Mucosa of stomach (tissue), 1 donor: ENCODE measurements around the gene KDM4B.
"Not testable (repeated sequence)": the region's sequence is repeated elsewhere in the genome, so short reads cannot be mapped to it uniquely, and the experiment has no call there.

Experiments
- H3K27me3 ChIP-seq: one replicate; pipeline ENCODE4 v1.7.0; 2013; ENCODE audit warnings: mild to moderate bottlenecking, low read length; ENCODE audit not compliant: control insufficient read depth, insufficient read depth
- H3K36me3 ChIP-seq: one replicate; pipeline ENCODE4 v1.7.0; 2013; ENCODE audit warnings: low read length; ENCODE audit not compliant: control insufficient read depth, insufficient read depth
- H3K4me1 ChIP-seq: one replicate; pipeline ENCODE4 v1.7.0; 2013; ENCODE audit warnings: mild to moderate bottlenecking, low read length; ENCODE audit not compliant: control insufficient read depth, insufficient read depth
- H3K4me3 ChIP-seq: one replicate; pipeline ENCODE4 v1.7.0; 2013; ENCODE audit warnings: low read length
- H3K9ac ChIP-seq: one replicate; pipeline ENCODE4 v1.7.0; 2013; ENCODE audit warnings: mild to moderate bottlenecking, low read length, moderate library complexity
- H3K9me3 ChIP-seq: one replicate; pipeline ENCODE4 v1.7.0; 2013; ENCODE audit warnings: mild to moderate bottlenecking, low read length, moderate library complexity; ENCODE audit not compliant: control insufficient read depth
- donor health status: Pancreatic carcinoma.

KDM4B gene

GRCh38 chr19:4950650-4951049 is 18.3 kb upstream of the KDM4B start:
- H3K9ac ChIP-seq, H3K4me3 ChIP-seq, H3K9me3 ChIP-seq, H3K36me3 ChIP-seq, H3K27me3 ChIP-seq, H3K4me1 ChIP-seq: not testable (repeated sequence)

- H3K4me1 ChIP-seq, result no peaks in the 10 kb centered on the region
- no peaks in the 10 kb centered on the region for H3K27me3 ChIP-seq
- H3K9ac ChIP-seq, result no peak overlapping the region
- no peak overlapping the region for H3K4me3 ChIP-seq
- no peaks in the 10 kb centered on the region for H3K36me3 ChIP-seq
- H3K9me3 ChIP-seq, result no peaks in the 10 kb centered on the region
Observed at GRCh38 chr19:4951656-4952055, 17.3 kb upstream of the KDM4B start.

GRCh38 chr19:4952945-4953344 is 16.0 kb upstream of the KDM4B start:
- Histone ChIP-seq H3K4me3 (no peak overlapping the region), H3K27me3 (no peaks in the 10 kb centered on the region), H3K9ac (no peak overlapping the region), H3K36me3 (no peaks in the 10 kb centered on the region), H3K9me3 (no peaks in the 10 kb centered on the region), H3K4me1 (no peaks in the 10 kb centered on the region)

GRCh38 chr19:4954320-4955149 is 14.4 kb upstream of the KDM4B start:
- not testable (repeated sequence) for H3K9ac ChIP-seq, H3K4me3 ChIP-seq, H3K36me3 ChIP-seq, H3K4me1 ChIP-seq, H3K9me3 ChIP-seq, H3K27me3 ChIP-seq

GRCh38 chr19:4955274-4955673 is 13.6 kb upstream of the KDM4B start:
- no peak overlapping the region for H3K9ac ChIP-seq
- no peaks in the 10 kb centered on the region for H3K27me3 ChIP-seq
- no peaks in the 10 kb centered on the region for H3K4me1 ChIP-seq
- no peak overlapping the region for H3K4me3 ChIP-seq
- no peaks in the 10 kb centered on the region for H3K9me3 ChIP-seq
- no peaks in the 10 kb centered on the region for H3K36me3 ChIP-seq

- H3K36me3 ChIP-seq, result no peaks in the 10 kb centered on the region
- H3K9me3 ChIP-seq, result no peaks in the 10 kb centered on the region
- H3K9ac ChIP-seq, result no peak overlapping the region
- H3K27me3 ChIP-seq, result no peaks in the 10 kb centered on the region
- H3K4me1 ChIP-seq, result no peaks in the 10 kb centered on the region
- H3K4me3 ChIP-seq, result no peak overlapping the region
Observed at GRCh38 chr19:4957981-4958380, 10.9 kb upstream of the KDM4B start.

- no peaks in the 10 kb centered on the region for H3K27me3 ChIP-seq
- H3K36me3 ChIP-seq, result no peaks in the 10 kb centered on the region
- no peak overlapping the region for H3K4me3 ChIP-seq
- H3K9ac ChIP-seq, result no peak overlapping the region
- no peaks in the 10 kb centered on the region for H3K4me1 ChIP-seq
- H3K9me3 ChIP-seq, result no peaks in the 10 kb centered on the region
Observed at GRCh38 chr19:4962085-4962619, 6.8 kb upstream of the KDM4B start.

GRCh38 chr19:4965061-4965460 is 3.9 kb upstream of the KDM4B start:
- H3K27me3 ChIP-seq, result no peaks in the 10 kb centered on the region
- H3K4me1 ChIP-seq, result peaks cover 7% of the 10 kb centered on the region
- no peaks in the 10 kb centered on the region for H3K9me3 ChIP-seq
- no peak overlapping the region for H3K9ac ChIP-seq
- H3K36me3 ChIP-seq, result no peaks in the 10 kb centered on the region
- H3K4me3 ChIP-seq, result no peak overlapping the region

- Histone ChIP-seq H3K9ac (no peak overlapping the region), H3K4me1 (peaks cover 22% of the 10 kb centered on the region), H3K27me3 (no peaks in the 10 kb centered on the region), H3K9me3 (no peaks in the 10 kb centered on the region), H3K4me3 (no peak overlapping the region), H3K36me3 (no peaks in the 10 kb centered on the region)
Observed at GRCh38 chr19:4966591-4966990, 2.3 kb upstream of the KDM4B start.

- Histone ChIP-seq H3K4me3 (no peak overlapping the region), H3K4me1 (peaks cover 35% of the 10 kb centered on the region), H3K36me3 (no peaks in the 10 kb centered on the region), H3K9me3 (no peaks in the 10 kb centered on the region), H3K27me3 (no peaks in the 10 kb centered on the region), H3K9ac (no peak overlapping the region)
Observed at GRCh38 chr19:4967738-4968461, 1.0 kb upstream of the KDM4B start.

GRCh38 chr19:4969292-4969771 is 419 bp downstream of the KDM4B start:
- Histone ChIP-seq H3K9ac (peak overlapping the region; percentile 76), H3K4me3 (peak overlapping the region; percentile 77), H3K9me3 (no peaks in the 10 kb centered on the region), H3K36me3 (no peaks in the 10 kb centered on the region), H3K4me1 (peaks cover 37% of the 10 kb centered on the region), H3K27me3 (no peaks in the 10 kb centered on the region)
